Prostate gland (tissue), 2 donors: Measurements from ENCODE around the gene ASPSCR1.

ENCODE experiments used
- POLR2A ChIP-seq: fragments of 450-650 bp; IDR thresholded peaks from one replicate; pipeline ENCODE4 v1.6.1; 2016; ENCODE audit warnings: antibody characterized with exemption, mild to moderate bottlenecking
- POLR2AphosphoS5 ChIP-seq: sonication (generic); formaldehyde crosslinking; IDR thresholded peaks from one replicate; pipeline ENCODE4 v1.6.1; 2017; ENCODE audit warnings: antibody characterized with exemption
- TF ChIP-seq, protein P1 (sequence below), 4 experiments: fragments of 200-600 bp in 2 of 4; fragments of 450-650 bp in 2 of 4; sonication (generic) in 2 of 4; IDR thresholded peaks; 1 replicate in 3 of 4; 2 replicates in 1 of 4; pipeline ENCODE4 v1.5.1; 2016 to 2019; ENCODE audit warnings: antibody characterized with exemption in 4 of 4, mild to moderate bottlenecking in 2 of 4, moderate library complexity in 2 of 4

DNA sequence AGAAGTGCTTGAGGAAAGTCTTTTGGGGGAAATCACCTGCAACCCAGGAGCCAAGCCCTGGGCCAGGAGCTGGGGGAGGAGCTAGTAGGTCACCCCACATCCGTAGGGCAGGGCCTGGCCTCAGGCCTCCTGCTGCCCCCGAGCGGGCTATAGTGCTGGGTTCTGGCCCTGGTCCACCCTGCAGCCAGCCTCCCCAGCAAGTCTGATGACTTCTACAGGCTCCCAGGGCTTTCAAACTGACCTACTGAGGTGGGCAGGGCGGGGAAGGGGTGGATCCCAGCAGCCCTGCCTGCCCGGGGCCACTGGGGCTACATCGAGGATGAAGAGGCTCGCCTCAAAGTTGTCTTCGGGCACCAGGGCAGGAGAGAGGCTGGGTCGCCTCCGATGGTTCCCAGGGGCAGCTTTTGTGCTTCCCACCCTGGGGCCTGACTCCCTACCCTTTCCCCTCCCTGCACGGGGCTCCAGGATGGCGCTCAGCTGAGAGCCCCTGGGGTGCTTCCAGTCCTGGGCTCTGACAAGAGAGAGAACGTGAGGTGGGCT lies 40.3 kb downstream of the ASPSCR1 start:
- TF ChIP-seq, protein P1, sequence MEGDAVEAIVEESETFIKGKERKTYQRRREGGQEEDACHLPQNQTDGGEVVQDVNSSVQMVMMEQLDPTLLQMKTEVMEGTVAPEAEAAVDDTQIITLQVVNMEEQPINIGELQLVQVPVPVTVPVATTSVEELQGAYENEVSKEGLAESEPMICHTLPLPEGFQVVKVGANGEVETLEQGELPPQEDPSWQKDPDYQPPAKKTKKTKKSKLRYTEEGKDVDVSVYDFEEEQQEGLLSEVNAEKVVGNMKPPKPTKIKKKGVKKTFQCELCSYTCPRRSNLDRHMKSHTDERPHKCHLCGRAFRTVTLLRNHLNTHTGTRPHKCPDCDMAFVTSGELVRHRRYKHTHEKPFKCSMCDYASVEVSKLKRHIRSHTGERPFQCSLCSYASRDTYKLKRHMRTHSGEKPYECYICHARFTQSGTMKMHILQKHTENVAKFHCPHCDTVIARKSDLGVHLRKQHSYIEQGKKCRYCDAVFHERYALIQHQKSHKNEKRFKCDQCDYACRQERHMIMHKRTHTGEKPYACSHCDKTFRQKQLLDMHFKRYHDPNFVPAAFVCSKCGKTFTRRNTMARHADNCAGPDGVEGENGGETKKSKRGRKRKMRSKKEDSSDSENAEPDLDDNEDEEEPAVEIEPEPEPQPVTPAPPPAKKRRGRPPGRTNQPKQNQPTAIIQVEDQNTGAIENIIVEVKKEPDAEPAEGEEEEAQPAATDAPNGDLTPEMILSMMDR (IDR thresholded peaks at IDR 0.05), result no peak
- TF ChIP-seq POLR2AphosphoS5 (no peak), POLR2A (no peak)
